Esophagus squamous epithelium (tissue), 4 donors: ENCODE measurements around the gene TCERG1L.

ENCODE experiments used
- CTCF ChIP-seq, 6 experiments: fragments of 450-650 bp in 4 of 6; fragments of 200-600 bp in 2 of 6; sonication (generic) in 2 of 6; IDR thresholded peaks; one replicate each; pipeline ENCODE4 v1.5.1; 2016 to 2019; ENCODE audit warnings: antibody characterized with exemption in 6 of 6, mild to moderate bottlenecking in 4 of 6, moderate library complexity in 4 of 6
- POLR2A ChIP-seq, 4 donors: fragments of 450-650 bp; IDR thresholded peaks; one replicate each; pipeline ENCODE4 v1.6.1; 2017; ENCODE audit warnings: antibody characterized with exemption in 4 of 4, mild to moderate bottlenecking in 4 of 4, moderate library complexity in 3 of 4

DNA sequence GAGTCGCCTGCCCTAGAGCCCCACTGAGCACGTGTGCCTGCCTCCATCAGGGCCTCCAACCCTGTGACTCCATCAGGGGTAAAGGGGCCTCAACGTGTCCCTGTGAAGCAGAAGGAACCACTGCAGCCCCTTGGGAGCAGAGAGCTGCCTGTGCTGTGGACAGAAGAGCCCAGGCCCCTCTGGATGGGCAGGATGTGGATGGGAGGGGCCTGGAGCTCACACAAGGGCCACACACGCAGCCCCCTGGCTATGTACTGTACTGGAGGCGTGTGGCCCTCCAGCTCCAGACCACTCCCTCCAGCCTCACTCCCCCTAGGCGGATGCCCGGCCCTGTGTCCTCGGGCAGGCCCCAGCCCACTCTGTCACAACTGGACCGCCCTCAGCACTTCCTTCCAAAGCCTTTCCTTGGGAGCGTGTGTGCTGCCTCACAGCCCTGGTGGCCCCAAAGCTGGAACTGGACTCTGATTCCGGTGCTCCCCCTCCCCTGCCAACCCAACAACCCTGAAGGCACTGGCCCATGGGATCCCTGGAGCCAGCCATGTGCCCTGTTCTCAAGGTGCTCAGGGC, 238.0 kb downstream of the TCERG1L start:
- TF ChIP-seq CTCF (IDR thresholded peaks at IDR 0.05), result no peak
- no peak for TF ChIP-seq POLR2A (IDR thresholded peaks at IDR 0.05)
